PC-9 (cell line): ENCODE measurements around the gene ZCCHC3.

Source experiments
- EZH2 ChIP-seq: fragments of 200-600 bp; sonication (generic); IDR thresholded peaks from 2 replicates; pipeline ENCODE4 v1.8.0; 2017; ENCODE audit warnings: antibody characterized with exemption, low read depth
- TF ChIP-seq, protein P1 (sequence below): fragments of 200-600 bp; sonication (generic); conservative IDR thresholded peaks from 2 replicates; pipeline ENCODE4 v1.6.1; 2017; ENCODE audit warnings: mixed run types, antibody characterized with exemption, mild to moderate bottlenecking, moderate library complexity

DNA sequence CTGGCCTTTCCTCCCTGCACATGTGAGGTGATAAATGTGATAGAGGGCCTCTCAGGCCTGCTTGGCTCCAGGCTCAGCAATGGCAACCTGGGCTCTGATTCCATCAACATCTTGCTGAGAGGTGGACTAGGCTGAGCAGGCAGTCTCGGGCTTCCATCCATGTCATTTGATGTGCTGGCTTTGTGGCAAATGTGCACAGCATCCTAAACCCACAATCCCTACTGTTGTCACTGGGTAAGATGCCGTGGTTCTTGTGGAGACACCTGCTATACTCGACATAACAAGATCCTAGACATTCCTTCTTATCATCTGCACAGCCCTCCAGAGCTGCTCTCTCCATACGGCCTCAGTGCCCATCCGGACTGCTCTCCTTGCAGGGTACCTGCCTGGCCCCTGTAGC is 2.8 kb upstream of the ZCCHC3 start:
- TF ChIP-seq, protein P1, sequence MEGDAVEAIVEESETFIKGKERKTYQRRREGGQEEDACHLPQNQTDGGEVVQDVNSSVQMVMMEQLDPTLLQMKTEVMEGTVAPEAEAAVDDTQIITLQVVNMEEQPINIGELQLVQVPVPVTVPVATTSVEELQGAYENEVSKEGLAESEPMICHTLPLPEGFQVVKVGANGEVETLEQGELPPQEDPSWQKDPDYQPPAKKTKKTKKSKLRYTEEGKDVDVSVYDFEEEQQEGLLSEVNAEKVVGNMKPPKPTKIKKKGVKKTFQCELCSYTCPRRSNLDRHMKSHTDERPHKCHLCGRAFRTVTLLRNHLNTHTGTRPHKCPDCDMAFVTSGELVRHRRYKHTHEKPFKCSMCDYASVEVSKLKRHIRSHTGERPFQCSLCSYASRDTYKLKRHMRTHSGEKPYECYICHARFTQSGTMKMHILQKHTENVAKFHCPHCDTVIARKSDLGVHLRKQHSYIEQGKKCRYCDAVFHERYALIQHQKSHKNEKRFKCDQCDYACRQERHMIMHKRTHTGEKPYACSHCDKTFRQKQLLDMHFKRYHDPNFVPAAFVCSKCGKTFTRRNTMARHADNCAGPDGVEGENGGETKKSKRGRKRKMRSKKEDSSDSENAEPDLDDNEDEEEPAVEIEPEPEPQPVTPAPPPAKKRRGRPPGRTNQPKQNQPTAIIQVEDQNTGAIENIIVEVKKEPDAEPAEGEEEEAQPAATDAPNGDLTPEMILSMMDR, result no peak
- TF ChIP-seq EZH2, result no peak
